HG02973 (cell line): Measurements from ENCODE around the gene RAB11FIP3.
"Not testable (repeated sequence)": the region's sequence is repeated elsewhere in the genome, so short reads cannot be mapped to it uniquely, and the experiment has no call there.

Experiments
- ATAC-seq: cut with Tn5 transposase; IDR thresholded peaks from one replicate; pipeline ENCODE4 v1.9.1; 2021; ENCODE audit warnings: moderate library complexity; ENCODE audit not compliant: unreplicated experiment

RAB11FIP3 gene

DNA sequence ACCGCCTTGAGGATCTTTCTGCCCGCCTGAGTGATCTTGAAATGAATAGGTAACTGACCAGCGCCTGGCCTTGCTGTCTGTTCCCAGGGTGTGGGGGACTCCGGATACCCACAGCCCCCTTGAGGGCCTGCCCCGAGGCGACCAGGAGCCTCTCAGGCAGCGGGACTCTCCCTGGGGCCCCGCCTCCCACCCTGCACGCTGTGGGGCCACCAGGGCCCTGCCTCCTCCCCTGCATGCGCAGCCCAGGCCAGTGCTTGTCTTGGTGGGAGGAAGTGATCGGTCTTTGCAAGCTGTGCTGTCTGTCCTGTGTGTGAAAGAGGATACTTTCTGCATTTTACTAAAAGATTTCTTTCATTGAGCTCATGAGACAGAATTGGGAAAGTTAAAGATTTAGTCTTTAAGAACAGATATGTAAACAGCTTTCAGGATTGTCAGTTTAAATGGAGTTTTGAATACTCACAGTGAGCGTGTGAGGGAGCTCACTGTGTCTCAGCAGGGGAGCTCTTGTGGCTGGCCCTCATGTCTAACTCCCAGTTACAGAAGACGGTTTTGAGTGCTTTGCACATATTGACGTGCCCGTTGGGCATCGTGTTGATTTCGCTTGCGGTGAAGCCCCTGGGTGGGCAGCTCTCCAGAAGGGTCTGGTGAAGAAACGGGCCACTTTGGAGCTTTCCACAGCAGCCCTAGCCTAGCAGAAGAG, 65.9 kb downstream of the RAB11FIP3 start:
- ATAC-seq: no peak

DNA sequence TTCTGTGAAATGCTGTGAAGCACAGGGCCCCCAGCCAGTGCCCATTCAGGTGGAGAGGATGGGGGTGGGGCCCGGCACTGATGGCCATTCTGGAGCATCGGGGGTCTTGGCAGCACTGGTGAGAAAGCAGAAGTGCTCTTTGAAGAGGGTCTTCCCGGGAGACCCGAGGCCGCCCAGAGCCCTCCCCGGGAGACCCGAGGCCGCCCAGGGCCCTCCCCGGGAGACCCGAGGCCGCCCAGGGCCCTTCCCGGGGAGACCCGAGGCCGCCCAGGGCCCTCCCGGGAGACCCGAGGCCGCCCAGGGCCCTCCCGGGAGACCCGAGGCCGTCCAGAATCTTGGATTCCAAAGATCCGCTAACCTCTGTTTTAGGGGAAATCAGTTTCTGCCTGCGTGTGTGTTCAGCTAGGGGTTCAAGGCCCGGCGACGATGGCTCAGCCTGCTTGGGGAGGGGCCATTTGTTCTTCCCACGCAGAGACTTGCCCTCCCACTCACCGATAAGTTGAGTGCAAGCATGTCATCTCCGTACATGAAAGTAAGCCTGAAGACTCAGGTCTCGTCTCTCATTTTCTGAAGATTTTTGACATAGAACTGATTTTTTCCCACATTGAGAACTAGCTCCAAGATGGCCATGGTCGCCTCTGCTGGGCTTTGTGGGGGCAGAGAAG, 66.9 kb downstream of the RAB11FIP3 start:
- no peak for ATAC-seq

DNA sequence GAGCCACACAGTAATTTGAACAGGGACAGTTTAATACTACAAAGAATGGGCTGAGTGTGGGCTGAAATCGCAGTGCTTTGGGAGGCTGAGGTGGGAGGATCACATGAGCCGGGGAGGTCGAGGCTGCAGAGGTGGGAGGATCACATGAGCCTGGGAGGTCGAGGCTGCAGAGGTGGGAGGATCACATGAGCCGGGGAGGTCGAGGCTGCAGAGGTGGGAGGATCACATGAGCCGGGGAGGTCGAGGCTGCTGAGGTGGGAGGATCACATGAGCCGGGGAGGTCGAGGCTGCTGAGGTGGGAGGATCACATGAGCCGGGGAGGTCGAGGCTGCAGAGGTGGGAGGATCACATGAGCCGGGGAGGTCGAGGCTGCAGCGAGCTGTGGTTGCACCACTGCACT, 69.2 kb downstream of the RAB11FIP3 start:
- ATAC-seq: not testable (repeated sequence)

DNA sequence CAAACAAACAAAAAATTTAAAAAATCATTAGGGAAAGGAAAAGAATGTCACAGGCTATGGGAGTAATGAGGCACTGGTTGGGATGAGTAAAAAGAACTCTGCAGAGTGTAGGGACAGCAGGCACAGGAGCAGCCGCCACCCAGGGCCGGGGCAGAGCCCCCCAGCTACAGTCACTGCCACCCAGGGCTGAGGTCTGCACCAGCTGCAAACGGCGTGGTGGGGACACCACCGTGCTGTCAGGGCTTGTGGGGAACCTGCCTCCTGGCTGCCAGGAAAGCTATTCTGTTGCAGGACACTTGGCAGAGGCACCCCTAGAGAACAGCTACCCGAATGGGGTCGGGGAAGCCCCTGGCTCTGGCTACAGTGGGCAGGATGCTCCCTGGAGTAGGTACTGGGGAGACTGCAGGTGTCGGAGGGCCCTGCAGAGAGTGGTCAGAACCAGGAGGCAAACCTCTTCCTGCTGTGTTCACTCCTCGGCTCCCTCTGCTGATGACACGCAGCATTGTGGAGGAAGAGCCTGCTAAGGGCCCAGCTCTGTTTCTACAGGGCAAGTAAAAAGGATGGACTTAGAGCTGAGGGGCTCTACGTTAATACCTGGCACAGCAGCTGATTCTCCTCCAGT, 69.8 kb downstream of the RAB11FIP3 start:
- ATAC-seq: no peak

- no peak for ATAC-seq
These were observed 70.8 kb downstream of the RAB11FIP3 start for GRCh38 chr16:496097-496886.

GRCh38 chr16:497258-497657, 71.8 kb downstream of the RAB11FIP3 start:
- ATAC-seq: no peak

GRCh38 chr16:499924-500323, 74.5 kb downstream of the RAB11FIP3 start:
- ATAC-seq: no peak

DNA sequence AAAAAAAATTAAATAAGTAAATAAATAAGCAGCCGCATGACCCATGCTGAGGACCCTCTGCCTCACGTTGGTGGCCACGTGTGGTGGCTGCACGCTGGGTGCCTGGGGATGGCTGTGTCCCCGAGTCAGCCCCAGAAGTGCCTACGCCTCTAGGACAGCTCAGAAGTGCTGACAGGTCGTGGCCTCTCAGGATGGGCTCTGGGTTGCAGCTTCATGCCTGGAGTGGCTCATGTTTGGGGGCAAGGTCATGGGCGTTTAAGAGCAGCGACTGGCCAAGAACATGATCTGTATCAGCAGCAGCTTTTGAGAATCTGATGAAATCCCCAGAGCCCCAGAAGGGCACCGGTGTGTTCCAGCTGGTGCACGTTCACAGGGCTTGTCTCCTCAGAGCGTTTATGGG, 75.3 kb downstream of the RAB11FIP3 start:
- no peak for ATAC-seq

- no peak for ATAC-seq
These were observed 76.9 kb downstream of the RAB11FIP3 start for GRCh38 chr16:502179-502943.

DNA sequence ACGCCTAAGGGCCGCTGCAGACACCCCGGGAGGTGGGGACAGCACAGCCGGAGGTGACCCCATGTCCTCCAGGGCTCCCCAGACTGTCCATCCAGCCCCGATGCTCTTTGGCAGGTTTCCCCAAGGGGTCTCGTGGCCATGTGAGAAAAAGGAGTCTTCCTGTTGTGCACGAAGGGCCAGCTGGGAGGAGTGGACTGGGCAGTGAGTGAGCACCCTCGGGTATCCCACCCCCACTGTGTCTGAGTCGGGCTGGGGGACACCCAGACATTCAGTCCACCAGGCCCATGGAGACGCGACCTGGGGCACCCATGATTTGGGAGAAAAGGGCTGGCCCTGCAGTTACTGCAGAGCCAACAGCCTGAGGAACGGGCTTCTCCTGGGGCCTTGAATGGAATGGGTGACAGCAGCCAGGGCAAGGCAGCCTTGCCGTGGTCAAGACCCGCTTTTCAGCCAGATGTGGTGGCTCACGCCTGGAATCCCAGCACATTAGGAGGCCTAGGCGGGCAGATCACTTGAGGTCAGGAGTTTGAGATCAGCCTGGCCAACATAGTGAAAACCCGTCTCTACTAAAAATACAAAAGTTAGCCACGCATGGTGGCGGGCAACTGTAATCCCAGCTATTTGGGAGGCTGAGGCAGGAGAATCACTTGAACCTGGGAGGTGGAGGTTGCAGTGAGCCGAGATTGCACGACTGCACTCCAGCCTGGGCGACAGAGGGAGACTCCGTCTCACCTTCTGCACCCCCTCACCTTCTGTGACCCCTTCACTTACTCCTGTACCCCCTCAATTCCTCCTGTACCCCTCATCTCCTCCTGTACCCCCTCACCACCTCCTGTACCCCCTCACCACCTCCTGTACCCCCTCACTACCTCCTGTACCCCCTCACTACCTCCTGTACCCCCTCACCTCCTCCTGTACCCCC, 78.0 kb downstream of the RAB11FIP3 start:
- no peak for ATAC-seq

DNA sequence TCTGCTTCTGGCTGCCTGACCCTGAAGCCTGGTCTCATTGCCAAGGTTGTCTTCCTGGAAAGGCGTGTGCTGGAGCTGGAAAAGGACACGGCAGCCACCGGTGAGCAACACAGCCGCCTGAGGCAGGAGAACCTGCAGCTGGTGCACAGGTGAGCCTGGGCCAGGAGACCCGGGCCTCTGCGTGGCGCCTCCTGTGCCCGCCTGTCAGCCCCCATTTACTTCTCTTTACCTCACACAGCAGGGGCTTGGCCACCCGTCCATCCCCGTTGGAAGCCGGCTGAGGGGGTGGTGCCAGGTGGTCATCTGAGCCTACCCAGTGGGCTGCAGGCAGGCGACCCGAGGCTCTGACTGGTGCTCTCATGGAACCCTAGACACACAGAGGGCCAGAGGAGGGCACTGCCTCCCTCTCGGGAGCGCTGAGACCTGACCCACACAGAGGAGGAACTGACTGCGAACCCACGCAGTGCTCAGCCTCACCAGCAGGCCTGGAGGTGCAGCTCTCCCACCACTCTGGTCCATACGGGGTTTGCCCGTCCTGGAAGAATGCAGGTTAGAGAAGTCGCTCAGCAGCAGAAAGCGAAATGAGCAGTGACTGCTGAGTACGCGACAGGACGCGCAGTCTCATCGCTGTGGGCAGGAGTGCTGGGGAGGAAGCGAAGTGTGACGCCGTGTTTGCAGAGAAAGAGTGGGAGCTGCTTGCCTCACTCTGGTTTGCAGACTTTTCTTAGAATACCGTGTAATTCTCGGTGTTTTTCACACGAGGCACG, 80.2 kb downstream of the RAB11FIP3 start:
- no peak for ATAC-seq

GRCh38 chr16:506246-506546, 80.7 kb downstream of the RAB11FIP3 start:
- ATAC-seq: no peak

DNA sequence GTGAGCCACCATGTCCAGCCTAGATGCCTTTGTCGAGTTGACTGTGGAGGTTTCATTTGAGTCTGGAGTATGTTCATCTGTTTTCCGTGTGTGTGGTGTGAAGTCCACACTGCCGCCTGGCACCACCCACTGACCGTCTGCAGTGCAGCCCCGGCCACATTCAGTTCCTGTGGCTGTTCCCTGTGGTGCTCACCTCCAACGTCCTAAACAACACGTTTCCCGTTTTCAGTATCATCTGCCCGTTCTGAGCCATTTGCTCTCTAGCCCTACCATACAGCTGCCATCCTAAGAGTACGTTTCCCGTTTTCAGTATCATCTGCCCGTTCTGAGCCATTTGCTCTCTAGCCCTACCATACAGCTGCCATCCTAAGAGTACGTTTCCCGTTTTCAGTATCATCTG, 82.1 kb downstream of the RAB11FIP3 start:
- not testable (repeated sequence) for ATAC-seq

DNA sequence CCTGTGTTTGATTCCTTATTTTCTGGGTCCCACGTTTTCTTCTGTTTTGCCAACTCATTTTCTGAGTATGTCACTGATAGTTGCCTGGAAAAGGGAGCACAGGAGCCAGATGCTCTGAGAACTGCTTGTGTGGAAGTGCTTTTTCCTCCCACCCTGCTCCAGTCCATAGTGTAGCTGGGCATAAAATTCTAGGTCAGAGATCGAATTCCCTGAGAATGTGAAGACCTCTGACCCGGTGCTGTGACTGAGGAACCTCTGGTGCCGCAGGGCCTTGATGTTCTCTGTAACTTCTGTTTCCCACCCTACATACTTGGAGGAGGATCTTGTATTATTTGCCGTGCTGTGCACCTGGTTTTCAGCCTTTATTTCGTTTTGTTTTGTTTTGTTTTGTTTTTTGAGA, 82.5 kb downstream of the RAB11FIP3 start:
- ATAC-seq: no peak

DNA sequence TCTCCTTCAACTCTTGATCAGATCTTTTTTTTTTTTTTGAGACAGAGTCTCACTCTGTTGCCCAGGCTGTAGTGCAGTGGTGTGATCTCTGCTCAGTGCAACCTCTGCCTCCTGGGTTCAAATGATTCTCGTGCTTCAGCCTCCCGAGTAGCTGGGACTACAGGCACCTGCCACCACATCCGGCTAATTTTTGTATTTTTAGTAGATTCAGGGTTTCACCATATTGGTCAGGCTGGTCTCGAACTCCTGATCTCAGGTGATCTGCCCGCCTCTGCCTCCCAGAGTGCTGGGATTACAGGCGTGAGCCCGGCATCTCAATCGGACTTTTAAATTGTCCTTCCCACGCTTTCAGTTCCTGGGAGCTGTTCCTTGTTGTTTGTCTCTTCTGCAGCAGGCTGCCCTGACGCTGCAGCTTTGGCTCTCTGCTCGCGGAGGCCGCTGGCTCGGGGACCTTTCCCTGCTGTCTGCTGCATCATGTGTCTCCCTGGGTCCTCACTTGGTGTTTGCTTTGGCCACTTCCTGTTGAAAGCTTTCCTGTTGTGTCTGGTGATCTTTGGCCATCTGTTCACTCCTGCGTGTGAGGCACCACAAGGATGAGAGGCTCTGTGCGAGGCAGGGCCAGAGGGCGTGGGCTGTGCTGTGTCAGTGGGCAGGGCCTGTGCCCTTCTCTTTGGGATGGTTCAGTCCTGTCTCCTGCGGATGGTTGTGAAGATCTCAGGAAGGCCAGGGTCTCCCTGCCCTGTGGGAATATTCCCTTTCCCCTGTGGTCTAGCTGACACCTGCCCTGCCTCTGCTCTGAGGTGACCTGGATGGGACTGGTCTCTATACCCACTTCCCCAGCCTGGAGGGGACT, 83.7 kb downstream of the RAB11FIP3 start:
- no peak for ATAC-seq

DNA sequence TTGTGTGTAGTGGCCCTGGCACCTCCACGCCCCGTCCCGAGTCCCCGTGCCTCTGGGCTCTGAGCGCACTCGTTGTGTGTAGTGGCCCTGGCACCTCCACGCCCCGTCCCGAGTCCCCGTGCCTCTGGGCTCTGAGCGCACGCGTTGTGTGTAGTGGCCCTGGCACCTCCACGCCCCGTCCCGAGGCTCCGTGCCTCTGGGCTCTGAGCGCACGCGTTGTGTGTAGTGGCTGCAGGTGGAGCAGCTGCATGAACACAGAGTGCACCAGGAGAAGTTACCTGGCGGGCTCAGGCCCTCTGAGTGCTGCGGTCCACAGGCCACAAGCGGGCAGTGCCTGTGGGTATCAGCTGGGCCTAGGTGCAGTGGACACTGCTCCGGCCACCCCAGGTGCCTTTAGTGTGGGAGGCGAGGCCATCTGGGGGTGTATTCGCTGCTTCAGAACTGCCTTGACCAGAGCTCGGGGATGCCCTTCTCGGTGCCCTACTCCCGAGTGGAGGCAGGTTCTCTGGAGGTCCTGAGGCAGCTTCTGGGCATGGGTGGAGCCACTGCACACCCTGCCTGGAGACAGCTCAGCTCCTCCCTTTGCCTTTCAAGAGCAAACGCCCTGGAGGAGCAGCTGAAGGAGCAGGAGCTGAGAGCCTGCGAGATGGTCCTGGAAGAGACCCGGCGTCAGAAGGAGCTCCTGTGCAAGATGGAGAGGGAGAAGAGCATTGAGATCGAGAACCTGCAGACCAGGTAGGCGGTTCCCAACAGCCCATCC, 84.8 kb downstream of the RAB11FIP3 start:
- no peak for ATAC-seq

DNA sequence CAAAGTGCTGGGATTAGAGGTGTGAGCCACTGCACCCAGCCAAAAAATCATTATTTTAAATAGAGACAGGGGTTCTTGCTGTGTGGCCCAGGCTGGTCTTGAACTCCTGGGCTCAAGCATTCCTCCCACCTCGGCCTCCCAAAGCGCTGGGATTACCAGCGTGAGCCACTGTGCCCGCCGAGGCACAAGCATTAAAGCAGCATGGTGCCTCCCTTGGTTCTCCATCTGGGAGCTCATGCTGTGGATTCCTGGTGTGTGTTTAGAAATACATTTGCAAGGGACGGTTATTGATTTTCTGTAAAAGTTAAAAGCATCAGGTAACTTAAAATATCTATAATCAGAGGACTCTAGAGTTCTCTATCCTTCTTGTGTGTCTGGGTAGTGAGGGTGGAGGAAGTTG, 87.4 kb downstream of the RAB11FIP3 start:
- ATAC-seq: no peak

- ATAC-seq: no peak
These were observed 88.5 kb downstream of the RAB11FIP3 start for GRCh38 chr16:513950-514349.
